Uterus (tissue), 2 donors: ENCODE measurements around the gene DDX51.

Experiments
- POLR2A ChIP-seq, 2 donors: fragments of 450-650 bp; IDR thresholded peaks; one replicate each; pipeline ENCODE4 v1.6.1; 2016; ENCODE audit warnings: antibody characterized with exemption in 2 of 2, mild to moderate bottlenecking in 1 of 2, moderate library complexity in 1 of 2
- TF ChIP-seq, protein P1 (sequence below), 4 experiments: fragments of 200-600 bp in 2 of 4; fragments of 450-650 bp in 2 of 4; sonication (generic) in 2 of 4; IDR thresholded peaks; one replicate each; pipeline ENCODE4 v1.5.1; 2016 to 2019; ENCODE audit warnings: antibody characterized with exemption in 4 of 4, mild to moderate bottlenecking in 2 of 4, moderate library complexity in 1 of 4

DNA sequence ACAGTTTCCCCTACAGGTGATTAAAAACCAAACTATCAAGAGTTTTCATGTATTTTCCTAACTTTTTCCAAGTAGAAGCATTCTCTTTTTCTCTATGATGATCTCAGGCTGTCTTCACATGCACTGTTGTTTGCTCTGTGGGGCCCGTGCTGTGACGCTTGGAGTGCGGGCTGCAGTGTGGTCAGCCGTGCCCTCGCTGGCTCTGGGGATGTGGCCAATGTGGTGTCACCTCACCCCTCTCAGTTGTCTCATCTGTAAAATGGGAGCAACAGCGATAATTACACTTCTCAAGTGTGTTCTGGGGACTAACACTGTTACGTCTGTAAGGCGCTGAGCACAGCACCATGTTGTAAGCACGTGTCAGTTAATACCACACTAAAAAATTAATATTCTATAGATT, 28.6 kb downstream of the DDX51 start:
- TF ChIP-seq, protein P1, sequence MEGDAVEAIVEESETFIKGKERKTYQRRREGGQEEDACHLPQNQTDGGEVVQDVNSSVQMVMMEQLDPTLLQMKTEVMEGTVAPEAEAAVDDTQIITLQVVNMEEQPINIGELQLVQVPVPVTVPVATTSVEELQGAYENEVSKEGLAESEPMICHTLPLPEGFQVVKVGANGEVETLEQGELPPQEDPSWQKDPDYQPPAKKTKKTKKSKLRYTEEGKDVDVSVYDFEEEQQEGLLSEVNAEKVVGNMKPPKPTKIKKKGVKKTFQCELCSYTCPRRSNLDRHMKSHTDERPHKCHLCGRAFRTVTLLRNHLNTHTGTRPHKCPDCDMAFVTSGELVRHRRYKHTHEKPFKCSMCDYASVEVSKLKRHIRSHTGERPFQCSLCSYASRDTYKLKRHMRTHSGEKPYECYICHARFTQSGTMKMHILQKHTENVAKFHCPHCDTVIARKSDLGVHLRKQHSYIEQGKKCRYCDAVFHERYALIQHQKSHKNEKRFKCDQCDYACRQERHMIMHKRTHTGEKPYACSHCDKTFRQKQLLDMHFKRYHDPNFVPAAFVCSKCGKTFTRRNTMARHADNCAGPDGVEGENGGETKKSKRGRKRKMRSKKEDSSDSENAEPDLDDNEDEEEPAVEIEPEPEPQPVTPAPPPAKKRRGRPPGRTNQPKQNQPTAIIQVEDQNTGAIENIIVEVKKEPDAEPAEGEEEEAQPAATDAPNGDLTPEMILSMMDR (IDR thresholded peaks at IDR 0.05): no peak
- no peak for TF ChIP-seq POLR2A (IDR thresholded peaks at IDR 0.05)
